Measurements from ENCODE around the gene PDGFRB. TPM values are rescaled to one million over a fixed set of nuclear protein-coding genes. Genes with fewer than 3 reads are reported as not detected.

PDGFRB gene
- total RNA-seq, 1 donor from 2014 or later = 74.8 TPM

- no peak for DNase-seq (ENCODE audit: extremely low spot score, unreplicated experiment)
- TF ChIP-seq, protein P1, sequence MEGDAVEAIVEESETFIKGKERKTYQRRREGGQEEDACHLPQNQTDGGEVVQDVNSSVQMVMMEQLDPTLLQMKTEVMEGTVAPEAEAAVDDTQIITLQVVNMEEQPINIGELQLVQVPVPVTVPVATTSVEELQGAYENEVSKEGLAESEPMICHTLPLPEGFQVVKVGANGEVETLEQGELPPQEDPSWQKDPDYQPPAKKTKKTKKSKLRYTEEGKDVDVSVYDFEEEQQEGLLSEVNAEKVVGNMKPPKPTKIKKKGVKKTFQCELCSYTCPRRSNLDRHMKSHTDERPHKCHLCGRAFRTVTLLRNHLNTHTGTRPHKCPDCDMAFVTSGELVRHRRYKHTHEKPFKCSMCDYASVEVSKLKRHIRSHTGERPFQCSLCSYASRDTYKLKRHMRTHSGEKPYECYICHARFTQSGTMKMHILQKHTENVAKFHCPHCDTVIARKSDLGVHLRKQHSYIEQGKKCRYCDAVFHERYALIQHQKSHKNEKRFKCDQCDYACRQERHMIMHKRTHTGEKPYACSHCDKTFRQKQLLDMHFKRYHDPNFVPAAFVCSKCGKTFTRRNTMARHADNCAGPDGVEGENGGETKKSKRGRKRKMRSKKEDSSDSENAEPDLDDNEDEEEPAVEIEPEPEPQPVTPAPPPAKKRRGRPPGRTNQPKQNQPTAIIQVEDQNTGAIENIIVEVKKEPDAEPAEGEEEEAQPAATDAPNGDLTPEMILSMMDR (conservative IDR thresholded peaks at IDR 0.05) = no peak
- Mint-ChIP-seq H3K36me3 (no peaks in the 10 kb centered on the region), H3K27ac (no peak overlapping the region), H3K4me3 (no peak overlapping the region), H3K9me3 (no peaks in the 10 kb centered on the region), H3K27me3 (peaks cover 4% of the 10 kb centered on the region), H3K4me1 (ENCODE audit: unreplicated experiment) (peaks cover 4% of the 10 kb centered on the region)
Measured at GRCh38 chr5:150122536-150123481, 32.8 kb downstream of the PDGFRB start.

GRCh38 chr5:150122158-150122510, 33.5 kb downstream of the PDGFRB start:
- TF ChIP-seq, protein P1 (conservative IDR thresholded peaks at IDR 0.05) = no peak
- H3K27me3 Mint-ChIP-seq = peaks cover 4% of the 10 kb centered on the region
- peak overlapping the region; percentile 15 for H3K27ac Mint-ChIP-seq
- no peaks in the 10 kb centered on the region for H3K9me3 Mint-ChIP-seq
- no peak for DNase-seq (ENCODE audit: extremely low spot score, unreplicated experiment)
- H3K4me1 Mint-ChIP-seq (ENCODE audit: unreplicated experiment) = peaks cover 4% of the 10 kb centered on the region
- no peaks in the 10 kb centered on the region for H3K36me3 Mint-ChIP-seq
- H3K4me3 Mint-ChIP-seq = no peak overlapping the region

GRCh38 chr5:150121448-150122157, 34.0 kb downstream of the PDGFRB start:
- Mint-ChIP-seq H3K27me3 (peaks cover 4% of the 10 kb centered on the region), H3K27ac (peak overlapping the region; percentile 15), H3K9me3 (no peaks in the 10 kb centered on the region), H3K4me3 (no peak overlapping the region), H3K36me3 (no peaks in the 10 kb centered on the region), H3K4me1 (ENCODE audit: unreplicated experiment) (peaks cover 4% of the 10 kb centered on the region)
- TF ChIP-seq, protein P1 (conservative IDR thresholded peaks at IDR 0.05) = no peak
- DNase-seq (ENCODE audit: extremely low spot score, unreplicated experiment) = no peak

DNA sequence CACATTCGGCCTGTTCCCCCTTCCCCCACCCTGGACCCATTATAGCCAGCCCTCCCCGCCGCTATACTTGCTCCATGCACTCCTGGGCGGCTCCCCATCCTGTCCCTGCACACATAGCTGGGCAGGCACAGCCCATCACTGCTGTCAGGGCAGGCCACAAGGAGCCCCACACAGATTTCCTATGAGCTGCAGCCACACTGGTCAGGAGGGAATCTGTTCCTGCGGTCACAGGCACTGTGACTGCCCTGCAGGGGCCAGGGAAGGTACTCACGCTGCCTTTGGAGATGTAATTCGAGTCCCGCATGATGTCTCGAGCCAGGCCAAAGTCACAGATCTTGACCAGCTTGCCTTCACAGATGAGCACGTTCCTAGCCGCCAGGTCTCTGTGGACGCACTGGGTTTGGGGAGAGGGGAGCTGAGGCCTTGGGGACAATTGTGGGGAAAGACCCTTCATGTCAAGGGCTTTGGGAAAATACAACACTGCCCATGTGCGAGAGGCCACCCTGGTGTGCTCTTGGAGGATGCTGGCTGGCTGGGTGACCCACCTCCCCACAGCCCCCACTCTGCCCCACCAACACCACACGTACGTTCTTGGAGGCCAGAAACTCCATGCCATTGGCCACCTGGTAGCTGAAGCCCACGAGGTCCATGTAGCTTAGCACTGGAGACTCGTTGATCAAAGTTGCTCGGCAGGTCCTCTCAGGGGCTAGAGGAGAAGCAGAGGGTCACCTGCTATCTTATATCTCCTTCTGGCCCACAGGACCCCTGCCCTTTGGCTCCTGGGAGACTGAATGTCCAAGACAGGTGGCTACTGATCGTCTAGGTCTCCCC, 34.8 kb downstream of the PDGFRB start:
- DNase-seq (ENCODE audit: extremely low spot score, unreplicated experiment) = no peak

GRCh38 chr5:150120062-150120441, 35.6 kb downstream of the PDGFRB start:
- DNase-seq (ENCODE audit: extremely low spot score, unreplicated experiment) = no peak
- H3K27me3 Mint-ChIP-seq = peaks cover 4% of the 10 kb centered on the region
- H3K4me3 Mint-ChIP-seq = no peak overlapping the region
- H3K9me3 Mint-ChIP-seq = no peaks in the 10 kb centered on the region
- peaks cover 3% of the 10 kb centered on the region for H3K4me1 Mint-ChIP-seq (ENCODE audit: unreplicated experiment)
- TF ChIP-seq, protein P1 (conservative IDR thresholded peaks at IDR 0.05) = no peak
- no peaks in the 10 kb centered on the region for H3K36me3 Mint-ChIP-seq
- H3K27ac Mint-ChIP-seq = no peak overlapping the region

More for the DNA sequence above, 34.8 kb downstream of the PDGFRB start:
- peaks cover 4% of the 10 kb centered on the region for H3K27me3 Mint-ChIP-seq
- H3K9me3 Mint-ChIP-seq = no peaks in the 10 kb centered on the region
- no peak overlapping the region for H3K4me3 Mint-ChIP-seq
- H3K27ac Mint-ChIP-seq = no peak overlapping the region
- peaks cover 4% of the 10 kb centered on the region for H3K4me1 Mint-ChIP-seq (ENCODE audit: unreplicated experiment)
- TF ChIP-seq, protein P1 (conservative IDR thresholded peaks at IDR 0.05) = no peak
- H3K36me3 Mint-ChIP-seq = no peaks in the 10 kb centered on the region

All from type B pancreatic cell (in vitro differentiated cells).